Renal cortex interstitium (tissue), 15 donors: Measurements from ENCODE around the gene RNU1-2. TPM values are rescaled to one million over a fixed set of nuclear protein-coding genes. Genes with fewer than 3 reads are reported as not detected.
"Not testable (repeated sequence)": the region's sequence is repeated elsewhere in the genome, so short reads cannot be mapped to it uniquely, and the experiment has no call there.

ENCODE experiments used
- DNase-seq, 11 donors: peaks; one replicate each; pipeline ENCODE4 v3.0.0-alpha.2; 2013; ENCODE audit warnings: low read depth in 9 of 11, low spot score in 4 of 11; ENCODE audit errors: extremely low read depth in 1 of 11
- long read RNA-seq, 16 experiments: transcript quantifications; one replicate each; lab custom pipeline, GENCODE V29; 2026
- polyA plus RNA-seq, 3 donors: library from polyadenylated mRNA; unstranded; fragments of 120-200 nt; gene quantifications; one replicate each; pipeline ENCODE4 v1.2.1, GENCODE V29; 2013; ENCODE audit not compliant: insufficient read length in 3 of 3

RNU1-2 gene
- polyA plus RNA-seq: 1 to 10 TPM in 1 of 3 donors, not detected in 2; 1.5 TPM
- long read RNA-seq, donor 1: 0 reads
- long read RNA-seq, donor 2: 0 reads
- long read RNA-seq, donor 3, partial matches to known transcripts: 0 of 1 reads
- long read RNA-seq, donor 3, other reads (novel, unspliced or antisense): 0 of 1 reads
- long read RNA-seq, donor 4, partial matches to known transcripts: 0 of 1 reads
- long read RNA-seq, donor 4, other reads (novel, unspliced or antisense): 0 of 1 reads
- long read RNA-seq, donor 5: 0 reads
- long read RNA-seq, donor 6: 0 reads
- long read RNA-seq, donor 7: 0 reads
- long read RNA-seq, donor 8: 0 reads
- long read RNA-seq, donor 9: 0 reads
- long read RNA-seq, donor 10: 0 reads
- long read RNA-seq, donor 11: 0 reads
- long read RNA-seq, donor 12: 0 reads
- long read RNA-seq, donor 13, partial matches to known transcripts: 0 of 1 reads
- long read RNA-seq, donor 13, other reads (novel, unspliced or antisense): 0 of 1 reads
- long read RNA-seq, donor 14: 0 reads
- long read RNA-seq, donor 15: 0 reads
- long read RNA-seq, donor 16: 0 reads

DNA sequence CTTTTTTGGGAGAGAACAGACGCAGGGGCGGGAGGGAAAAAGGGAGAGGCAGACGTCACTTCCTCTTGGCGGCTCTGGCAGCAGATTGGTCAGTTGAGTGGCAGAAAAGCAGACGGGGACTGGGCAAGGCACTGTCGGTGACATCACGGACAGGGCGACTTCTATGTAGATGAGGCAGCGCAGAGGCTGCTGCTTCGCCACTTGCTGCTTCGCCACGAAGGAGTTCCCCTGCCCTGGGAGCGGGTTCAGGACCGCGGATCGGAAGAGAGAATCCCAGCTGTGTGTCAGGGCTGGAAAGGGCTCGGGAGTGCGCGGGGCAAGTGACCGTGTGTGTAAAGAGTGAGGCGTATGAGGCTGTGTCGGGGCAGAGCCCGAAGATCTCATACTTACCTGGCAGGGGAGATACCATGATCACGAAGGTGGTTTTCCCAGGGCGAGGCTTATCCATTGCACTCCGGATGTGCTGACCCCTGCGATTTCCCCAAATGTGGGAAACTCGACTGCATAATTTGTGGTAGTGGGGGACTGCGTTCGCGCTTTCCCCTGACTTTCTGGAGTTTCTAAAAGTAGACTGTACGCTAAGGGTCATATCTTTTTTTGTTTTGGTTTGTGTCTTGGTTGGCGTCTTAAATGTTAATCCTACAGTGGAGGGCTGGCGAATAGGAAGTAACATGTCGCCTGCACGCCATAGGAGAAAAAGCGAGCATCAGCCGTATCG is at the start of gene RNU1-2:
Gene RNU1-2 (plus strand): TSS at position 383 of the 718 bp plus-strand sequence.
- DNase-seq: peak in 10 of 11 donors; percentile 83 to 98 (median 91)

GRCh38 chr1:16856201-16856600 is 39.6 kb upstream of the RNU1-2 start:
- DNase-seq: not testable (repeated sequence)

GRCh38 chr1:16859167-16860041 is 36.4 kb upstream of the RNU1-2 start:
- not testable (repeated sequence) for DNase-seq

DNA sequence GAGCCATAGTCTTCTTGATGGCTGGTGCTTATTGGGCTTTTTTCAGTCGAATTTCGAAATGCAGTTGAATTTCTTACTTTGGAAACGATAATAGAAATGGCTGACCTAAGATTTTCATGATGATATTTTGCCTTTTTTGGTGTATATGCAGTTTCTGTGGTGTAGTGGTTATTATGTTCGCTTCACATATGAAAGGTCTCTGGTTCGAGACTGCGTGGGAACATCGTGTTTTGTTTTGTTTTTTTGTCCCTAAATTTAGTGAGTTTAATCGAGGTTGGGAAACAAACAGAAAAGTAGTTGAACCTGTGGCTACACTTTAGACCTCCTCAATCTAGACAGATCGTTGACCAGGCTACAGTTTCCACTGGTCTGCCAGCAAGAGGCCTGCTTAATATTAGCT is 35.7 kb upstream of the RNU1-2 start:
- not testable (repeated sequence) for DNase-seq

GRCh38 chr1:16861832-16862245 is 33.9 kb upstream of the RNU1-2 start:
- DNase-seq: not testable (repeated sequence)

GRCh38 chr1:16862415-16862814 is 33.4 kb upstream of the RNU1-2 start:
- DNase-seq: not testable (repeated sequence)

DNA sequence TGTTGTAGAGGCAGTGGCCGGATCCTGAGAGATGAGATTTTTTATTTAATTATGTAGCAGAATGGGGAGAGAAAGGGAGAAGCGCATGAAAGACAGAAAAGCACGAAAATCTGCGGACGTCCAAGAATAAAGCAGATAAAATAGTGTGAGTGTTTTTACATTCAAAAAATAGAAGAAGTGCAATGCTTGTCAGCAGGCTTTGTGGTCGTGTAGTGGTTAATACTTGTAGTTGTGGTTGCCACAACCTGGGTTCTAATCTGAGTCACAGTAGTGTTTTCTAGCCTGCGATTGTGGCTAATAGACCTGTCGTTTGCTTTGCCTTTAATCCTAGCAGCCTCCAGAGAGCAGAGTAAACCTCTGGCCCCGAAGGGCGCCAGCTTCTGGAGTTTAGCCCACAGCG is 32.8 kb upstream of the RNU1-2 start:
- not testable (repeated sequence) for DNase-seq

- not testable (repeated sequence) for DNase-seq
Observed at GRCh38 chr1:16866926-16867707, 28.7 kb upstream of the RNU1-2 start.

- DNase-seq: not testable (repeated sequence)
Observed at GRCh38 chr1:16868787-16869186, 27.0 kb upstream of the RNU1-2 start.

- not testable (repeated sequence) for DNase-seq
Observed at GRCh38 chr1:16869996-16870395, 25.8 kb upstream of the RNU1-2 start.

DNA sequence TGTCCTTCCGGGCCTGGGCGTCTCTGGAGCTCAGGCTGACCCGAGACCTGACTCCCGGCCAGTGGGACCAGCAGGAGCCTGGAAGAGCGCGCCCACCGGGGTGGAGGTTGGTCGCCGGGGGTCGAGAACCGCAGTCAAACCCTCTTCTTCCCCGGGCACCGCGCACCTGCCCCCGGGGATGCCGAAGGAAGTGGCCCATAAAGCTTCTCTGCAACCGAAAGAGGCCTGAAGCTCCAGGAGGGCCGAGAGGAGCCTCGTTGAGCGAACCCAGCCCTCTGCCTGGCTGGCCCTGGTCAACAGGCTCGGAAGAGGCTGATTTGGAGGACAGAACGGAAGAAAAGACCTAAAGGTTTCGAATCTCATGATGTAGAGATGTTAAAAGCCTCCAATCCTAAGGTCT is 24.6 kb upstream of the RNU1-2 start:
- not testable (repeated sequence) for DNase-seq

- DNase-seq: peak in 5 of 11 donors; percentile 31 to 74 (median 44)
Observed at GRCh38 chr1:16872152-16873075, 23.4 kb upstream of the RNU1-2 start.

GRCh38 chr1:16873076-16873879 is 22.5 kb upstream of the RNU1-2 start:
- DNase-seq: peak in 3 of 11 donors; percentile 35 to 46 (median 42)

DNA sequence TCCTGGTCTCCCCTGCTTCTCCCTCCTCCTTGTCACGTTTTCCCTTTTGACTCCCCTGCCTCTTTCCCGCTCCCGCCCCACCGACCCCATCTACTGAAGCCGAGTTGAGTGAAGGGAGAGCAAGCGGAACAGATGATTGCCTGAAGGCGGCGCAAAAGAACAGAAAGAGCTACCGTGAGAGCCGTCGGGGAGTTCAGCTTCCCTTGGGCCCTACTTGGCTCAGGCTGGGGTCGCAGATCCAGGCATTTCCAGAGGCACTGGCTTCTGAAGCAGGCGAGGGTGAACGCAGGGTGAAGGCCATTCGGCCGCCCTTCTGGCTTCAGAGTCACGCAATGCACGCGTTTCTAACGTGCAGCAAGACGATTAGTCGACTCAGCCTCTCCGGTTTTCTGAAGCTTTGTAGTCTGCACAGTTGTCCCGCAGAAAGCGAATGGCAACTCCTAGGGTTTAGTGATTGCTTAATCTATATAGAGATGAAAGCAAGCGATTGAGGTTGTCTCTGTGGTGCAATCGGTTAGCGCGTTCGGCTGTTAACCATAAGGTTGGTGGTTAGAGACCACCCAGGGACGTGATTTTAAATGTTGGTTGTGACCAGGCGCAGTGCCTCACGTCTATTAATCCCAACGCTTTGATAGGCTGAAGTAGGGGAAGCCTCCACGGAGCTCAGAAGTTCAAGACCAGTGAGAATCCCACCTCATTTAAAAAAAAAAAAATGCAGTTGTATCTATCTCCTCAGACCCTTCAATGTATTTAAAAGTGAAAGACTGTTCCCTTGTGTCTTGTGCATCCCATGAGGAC is 20.6 kb upstream of the RNU1-2 start:
- not testable (repeated sequence) for DNase-seq

DNA sequence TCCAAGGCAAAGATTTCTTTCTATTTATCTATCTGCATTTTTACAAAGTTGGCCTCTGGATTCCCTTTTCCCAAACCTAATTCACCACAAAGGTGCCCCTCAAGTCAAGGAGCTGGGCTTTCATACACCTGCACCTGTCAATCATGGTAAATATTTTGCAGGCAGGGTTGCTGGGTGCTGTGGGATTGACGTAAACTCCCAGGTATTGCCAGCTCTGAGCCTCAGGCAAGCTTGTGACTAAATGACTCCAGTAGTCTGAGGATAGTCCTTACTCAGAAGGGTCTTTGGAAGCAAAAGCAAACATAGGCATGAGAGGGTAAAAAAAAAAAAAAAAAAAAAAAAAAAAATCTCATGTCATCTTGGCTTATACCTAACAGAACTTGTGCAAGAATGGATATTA is 14.0 kb upstream of the RNU1-2 start:
- not testable (repeated sequence) for DNase-seq
